HepG2 (cell line): ENCODE results near the gene C1QTNF1. TPM values are rescaled to one million over a fixed set of nuclear protein-coding genes. Genes with fewer than 3 reads are reported as not detected.

ENCODE experiments used
- ATAC-seq: fragments of 200-7000 bp; cut with Tn5 transposase; 3 replicates; pipeline ENCODE4 v1.9.1; 2020; ENCODE audit warnings: mild to moderate bottlenecking, moderate library complexity
- BruUV-seq: library from RNA; stranded (reverse); fragments of 400-500 nt; replicated peaks from 2 replicates; lab custom pipeline; 2021; lab: Mats Ljungman, UMichigan
- CTCF ChIA-PET: fragments of 300-600 bp; formaldehyde crosslinking; extraction: SDS; loops from one replicate; lab custom pipeline; 2021; ENCODE audit warnings: low total read pairs, inconsistent platforms, low intra/inter-chr PET ratio; lab: Yijun Ruan, JAX
- POLR2A ChIA-PET: fragments of 350-600 bp; sonication (Branson Sonifier 250); formaldehyde crosslinking; loops from one replicate; lab custom pipeline; 2020; ENCODE audit warnings: antibody characterized with exemption, inconsistent platforms; lab: Yijun Ruan, JAX
- DNase-seq: peaks from one replicate; pipeline ENCODE4 v3.0.0-alpha.2; 2015; ENCODE audit warnings: low spot score
- FAIRE-seq: peaks from 3 replicates; lab custom pipeline; 2011; peaks lifted over from hg19 to GRCh38; lab: Jason Lieb, UNC
- H2AFZ ChIP-seq: one replicate; pipeline ENCODE4 v1.6.1; 2011; ENCODE audit warnings: low read length, inconsistent platforms
- H3K27ac ChIP-seq: fragments of 300-600 bp; 3 replicates; pipeline ENCODE4 v1.8.0; 2011; ENCODE audit warnings: mixed run types, mild to moderate bottlenecking, mixed read lengths, low read length, inconsistent platforms; ENCODE audit not compliant: insufficient read depth; ENCODE audit errors: extremely low read length
- H3K27me3 ChIP-seq, 2 experiments: fragments of 200-600 bp in 1 of 2; 2 replicates in 1 of 2; 3 replicates in 1 of 2; pipeline versions ENCODE4 v1.6.0 to v1.8.0; 2011; ENCODE audit warnings: low read length in 2 of 2, mild to moderate bottlenecking in 2 of 2, moderate library complexity in 2 of 2, inconsistent platforms in 1 of 2; ENCODE audit not compliant: insufficient read depth in 2 of 2, control insufficient read depth in 1 of 2
- H3K36me3 ChIP-seq, 2 experiments: fragments of 200-600 bp in 1 of 2; replicated peaks in 1 of 2; 2 replicates in 1 of 2; 3 replicates in 1 of 2; pipeline versions ENCODE4 v1.5.1 to v1.8.0; 2011; ENCODE audit warnings: low read length in 2 of 2, inconsistent platforms in 1 of 2; ENCODE audit not compliant: insufficient read depth in 2 of 2, control insufficient read depth in 1 of 2
- H3K4me1 ChIP-seq: 2 replicates; pipeline ENCODE4 v1.5.1; 2012; ENCODE audit warnings: low read length, inconsistent platforms; ENCODE audit not compliant: insufficient read depth
- H3K4me2 ChIP-seq: 2 replicates; pipeline ENCODE4 v1.6.0; 2011; ENCODE audit warnings: low read depth, low read length, inconsistent platforms
- H3K4me3 ChIP-seq, 3 experiments: fragments of 200-600 bp in 1 of 3; sonication (generic), shearing (Covaris generic) in 1 of 3; replicated peaks in 1 of 3; 2 replicates each; pipeline ENCODE4 v1.5.1; 2011 to 2016; ENCODE audit warnings: low read length in 3 of 3, inconsistent platforms in 2 of 3, low read depth in 2 of 3, mild to moderate bottlenecking in 2 of 3, control low read depth in 1 of 3, mixed read lengths in 1 of 3; ENCODE audit not compliant: insufficient read depth in 1 of 3
- H3K79me2 ChIP-seq: one replicate; pipeline ENCODE4 v1.6.1; 2011; ENCODE audit warnings: low read length, inconsistent platforms; ENCODE audit not compliant: insufficient read depth
- H3K9ac ChIP-seq: 2 replicates; pipeline ENCODE4 v1.6.0; 2011; ENCODE audit warnings: mild to moderate bottlenecking, low read depth, low read length, inconsistent platforms; ENCODE audit not compliant: insufficient read depth
- H3K9me3 ChIP-seq: 2 replicates; pipeline ENCODE4 v1.5.1; 2012; ENCODE audit warnings: mild to moderate bottlenecking, low read length
- H4K20me1 ChIP-seq: 2 replicates; pipeline ENCODE4 v1.6.0; 2011; ENCODE audit warnings: inconsistent platforms, mild to moderate bottlenecking, low read length, moderate library complexity; ENCODE audit not compliant: insufficient read depth
- KLF11 ChIP-seq: IDR thresholded peaks from 2 replicates; pipeline ENCODE4 v1.6.1; 2016; ENCODE audit warnings: missing compliant biosample characterization
- TGIF2 ChIP-seq: IDR thresholded peaks from 2 replicates; pipeline ENCODE4 v1.6.1; 2016; ENCODE audit warnings: control low read depth, missing compliant biosample characterization
- ZC3H4 ChIP-seq: sonication (generic); formaldehyde crosslinking; IDR thresholded peaks from 2 replicates; pipeline ENCODE4 v1.4.0; 2020; ENCODE audit warnings: missing genetic modification reagents, borderline replicate concordance
- WGBS: methylation state at CpG from one replicate; pipeline ENCODE4 v1.1.6; 2017; ENCODE audit warnings: low lambda C conversion rate; 5-methylcytosine and 5-hydroxymethylcytosine counted together
- in situ Hi-C: cut with HindIII; loops from 2 replicates; pipeline ENCODE4 v1.10.0; 2017; ENCODE audit warnings: low pct_unique_long_range_greater_than_20kb; ENCODE audit not compliant: extremely low pct_ligation_motif_present
- intact Hi-C: fragments of 100-400 bp; cut with micrococcal nuclease; formaldehyde crosslinking; loops from one replicate; pipeline ENCODE4 v1.10.0; 2022; ENCODE audit not compliant: unreplicated experiment
- polyA plus RNA-seq, 8 experiments: library from polyadenylated mRNA; depleted of rRNA in 3 of 8; stranded (reverse) in 7 of 8; unstranded in 1 of 8; fragments of >200 nt; fragmentation: Illumina TruSeq in 4 of 8; extraction: Trizol in 4 of 8; gene quantifications; 2 replicates each; pipeline versions ENCODE4 v1.2.1 to v1.2.3, GENCODE V29; 2011 to 2016; ENCODE audit warnings: low read depth in 4 of 8, missing spikeins in 1 of 8, mixed read lengths in 1 of 8; ENCODE audit not compliant: insufficient read depth in 1 of 8
- total RNA-seq, 5 experiments: library from RNA; depleted of rRNA; stranded (reverse); fragments of >200 nt; fragmentation: Illumina TruSeq; extraction: Trizol; gene quantifications; 2 replicates each; pipeline ENCODE4 v1.2.3, GENCODE V29; 2016; ENCODE audit warnings: low read depth in 1 of 5
- TF ChIP-seq, protein P1 (sequence below): sonication (generic); formaldehyde crosslinking; IDR thresholded peaks from 2 replicates; pipeline ENCODE4 v1.4.0; 2020; ENCODE audit warnings: mild to moderate bottlenecking, missing genetic modification reagents
- TF ChIP-seq, protein P2 (sequence below): sonication (generic); formaldehyde crosslinking; IDR thresholded peaks from 2 replicates; pipeline ENCODE4 v1.4.0; 2020; ENCODE audit warnings: mild to moderate bottlenecking, missing genetic modification reagents
- TF ChIP-seq, protein P3 (sequence below): sonication (generic); formaldehyde crosslinking; IDR thresholded peaks from 2 replicates; pipeline ENCODE4 v1.5.1; 2020; ENCODE audit warnings: mild to moderate bottlenecking, missing genetic modification reagents

Gene C1QTNF1
- total and polyA plus RNA-seq, 2 of the 13 experiments (the other 11 are each of a cell fraction or from before 2014, with no cell fraction given) = 0.18 to 0.86 TPM

DNA sequence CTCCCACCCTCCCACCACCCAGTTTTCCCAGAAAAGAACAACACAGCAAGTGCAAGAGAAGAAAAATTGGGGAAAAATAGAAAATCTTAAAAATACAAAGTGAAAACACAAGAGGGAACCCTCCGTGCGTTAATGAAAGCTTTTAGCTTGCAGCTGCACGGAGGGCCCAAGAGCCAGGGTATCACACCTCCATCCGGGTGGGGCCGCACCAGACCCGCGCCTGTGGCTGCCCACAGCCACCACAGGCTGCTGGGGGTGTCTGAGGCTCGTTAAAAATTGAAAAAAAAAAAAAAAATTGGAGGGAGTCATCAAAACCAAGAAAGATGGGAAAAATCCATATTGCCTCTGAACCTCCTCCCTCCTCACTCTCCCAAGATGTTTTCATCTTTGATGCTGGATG, 69.3 kb downstream of the C1QTNF1 start (continued):
- TF ChIP-seq, protein P1, sequence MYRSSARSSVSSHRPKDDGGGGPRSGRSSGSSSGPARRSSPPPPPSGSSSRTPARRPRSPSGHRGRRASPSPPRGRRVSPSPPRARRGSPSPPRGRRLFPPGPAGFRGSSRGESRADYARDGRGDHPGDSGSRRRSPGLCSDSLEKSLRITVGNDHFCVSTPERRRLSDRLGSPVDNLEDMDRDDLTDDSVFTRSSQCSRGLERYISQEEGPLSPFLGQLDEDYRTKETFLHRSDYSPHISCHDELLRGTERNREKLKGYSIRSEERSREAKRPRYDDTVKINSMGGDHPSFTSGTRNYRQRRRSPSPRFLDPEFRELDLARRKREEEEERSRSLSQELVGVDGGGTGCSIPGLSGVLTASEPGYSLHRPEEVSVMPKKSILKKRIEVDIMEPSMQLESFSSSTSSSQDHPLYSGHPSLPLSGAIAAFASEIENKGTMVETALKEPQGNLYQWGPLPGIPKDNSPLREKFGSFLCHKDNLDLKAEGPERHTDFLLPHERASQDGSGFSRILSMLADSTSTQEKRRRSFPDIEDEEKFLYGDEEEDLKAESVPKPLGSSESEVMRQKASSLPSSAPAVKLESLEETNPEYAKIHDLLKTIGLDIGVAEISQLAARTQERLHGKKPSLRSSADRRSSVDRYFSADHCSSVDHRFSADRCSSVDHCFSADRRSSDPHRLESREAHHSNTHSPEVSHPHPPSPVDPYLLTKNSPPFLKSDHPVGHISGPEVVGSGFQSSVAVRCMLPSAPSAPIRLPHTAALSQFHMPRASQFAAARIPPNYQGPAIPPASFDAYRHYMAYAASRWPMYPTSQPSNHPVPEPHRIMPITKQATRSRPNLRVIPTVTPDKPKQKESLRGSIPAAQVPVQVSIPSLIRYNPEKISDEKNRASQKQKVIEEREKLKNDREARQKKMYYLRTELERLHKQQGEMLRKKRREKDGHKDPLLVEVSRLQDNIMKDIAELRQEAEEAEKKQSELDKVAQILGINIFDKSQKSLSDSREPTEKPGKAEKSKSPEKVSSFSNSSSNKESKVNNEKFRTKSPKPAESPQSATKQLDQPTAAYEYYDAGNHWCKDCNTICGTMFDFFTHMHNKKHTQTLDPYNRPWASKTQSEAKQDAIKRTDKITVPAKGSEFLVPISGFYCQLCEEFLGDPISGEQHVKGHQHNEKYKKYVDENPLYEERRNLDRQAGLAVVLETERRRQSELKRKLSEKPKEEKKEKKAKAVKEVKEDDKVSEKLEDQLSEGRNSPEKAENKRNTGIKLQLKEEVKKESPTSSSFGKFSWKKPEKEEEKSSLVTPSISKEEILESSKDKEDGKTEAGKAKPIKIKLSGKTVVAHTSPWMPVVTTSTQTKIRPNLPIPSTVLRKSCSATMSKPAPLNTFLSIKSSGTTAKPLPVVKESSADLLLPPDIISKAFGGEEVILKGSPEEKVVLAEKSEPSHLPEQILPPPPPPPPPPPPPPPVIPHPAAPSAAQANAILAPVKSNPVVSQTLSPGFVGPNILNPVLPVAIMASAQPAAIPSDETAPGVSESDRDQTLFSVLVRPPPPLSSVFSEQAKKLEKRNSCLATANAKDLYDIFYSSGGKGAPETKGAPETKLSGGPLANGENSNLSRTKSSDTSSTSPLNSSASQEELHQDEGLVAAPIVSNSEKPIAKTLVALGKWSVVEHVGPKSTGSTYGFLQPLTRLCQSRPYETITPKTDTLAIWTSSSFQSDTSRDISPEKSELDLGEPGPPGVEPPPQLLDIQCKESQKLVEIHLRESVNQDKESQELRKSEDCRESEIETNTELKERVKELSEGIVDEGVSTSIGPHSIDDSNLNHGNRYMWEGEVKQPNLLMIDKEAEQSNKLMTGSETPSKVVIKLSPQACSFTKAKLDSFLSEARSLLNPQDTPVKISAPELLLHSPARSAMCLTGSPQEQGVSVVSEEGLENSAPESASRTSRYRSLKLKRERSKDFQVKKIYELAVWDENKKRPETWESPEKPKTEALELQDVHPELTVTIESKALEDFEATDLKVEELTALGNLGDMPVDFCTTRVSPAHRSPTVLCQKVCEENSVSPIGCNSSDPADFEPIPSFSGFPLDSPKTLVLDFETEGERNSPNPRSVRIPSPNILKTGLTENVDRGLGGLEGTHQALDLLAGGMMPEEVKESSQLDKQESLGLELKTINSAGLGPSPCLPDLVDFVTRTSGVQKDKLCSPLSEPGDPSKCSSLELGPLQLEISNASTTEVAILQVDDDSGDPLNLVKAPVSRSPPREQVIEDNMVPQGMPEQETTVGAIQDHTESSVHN (CRISPR knock-in tag) = no peak
- TF ChIP-seq, all 625 proteins: peak for 0

DNA sequence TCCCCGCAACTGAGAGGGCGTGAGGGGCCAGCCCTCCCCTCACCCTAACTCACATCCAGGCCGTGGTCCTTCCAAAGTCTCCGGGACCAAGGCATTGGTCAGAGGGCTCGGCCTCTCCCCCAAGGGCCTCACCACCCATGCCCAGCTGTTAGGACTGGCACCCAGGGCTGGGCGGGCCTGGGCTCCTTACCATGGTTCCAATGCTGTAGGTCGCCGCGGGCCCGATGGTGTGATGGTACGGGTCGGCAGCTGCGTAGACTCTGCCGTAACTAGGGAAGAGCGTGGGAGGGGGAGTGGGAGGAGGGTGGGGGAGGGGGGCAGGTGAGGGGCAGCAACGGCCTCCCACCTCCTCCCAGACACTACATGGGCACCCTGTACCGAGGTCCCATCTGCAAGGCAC, 70.3 kb downstream of the C1QTNF1 start:
- ChIA-PET POLR2A (no interaction called here), CTCF (no interaction called here)
- no peak overlapping the region for H3K9ac ChIP-seq
- no TSS peak for BruUV-seq
- no peak overlapping the region for H3K4me3 ChIP-seq
- no peaks in the 10 kb centered on the region for H3K9me3 ChIP-seq
- H3K4me1 ChIP-seq = no peaks in the 10 kb centered on the region
- H3K27ac ChIP-seq = no peak overlapping the region
- FAIRE-seq = no peak
- no peak for TF ChIP-seq TGIF2 (CRISPR knock-in tag)
- no peak for TF ChIP-seq KLF11
- TF ChIP-seq, protein P2, sequence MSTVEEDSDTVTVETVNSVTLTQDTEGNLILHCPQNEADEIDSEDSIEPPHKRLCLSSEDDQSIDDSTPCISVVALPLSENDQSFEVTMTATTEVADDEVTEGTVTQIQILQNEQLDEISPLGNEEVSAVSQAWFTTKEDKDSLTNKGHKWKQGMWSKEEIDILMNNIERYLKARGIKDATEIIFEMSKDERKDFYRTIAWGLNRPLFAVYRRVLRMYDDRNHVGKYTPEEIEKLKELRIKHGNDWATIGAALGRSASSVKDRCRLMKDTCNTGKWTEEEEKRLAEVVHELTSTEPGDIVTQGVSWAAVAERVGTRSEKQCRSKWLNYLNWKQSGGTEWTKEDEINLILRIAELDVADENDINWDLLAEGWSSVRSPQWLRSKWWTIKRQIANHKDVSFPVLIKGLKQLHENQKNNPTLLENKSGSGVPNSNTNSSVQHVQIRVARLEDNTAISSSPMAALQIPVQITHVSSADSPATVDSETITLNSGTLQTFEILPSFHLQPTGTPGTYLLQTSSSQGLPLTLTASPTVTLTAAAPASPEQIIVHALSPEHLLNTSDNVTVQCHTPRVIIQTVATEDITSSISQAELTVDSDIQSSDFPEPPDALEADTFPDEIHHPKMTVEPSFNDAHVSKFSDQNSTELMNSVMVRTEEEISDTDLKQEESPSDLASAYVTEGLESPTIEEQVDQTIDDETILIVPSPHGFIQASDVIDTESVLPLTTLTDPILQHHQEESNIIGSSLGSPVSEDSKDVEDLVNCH (CRISPR knock-in tag) = no peak
- TF ChIP-seq, protein P3, sequence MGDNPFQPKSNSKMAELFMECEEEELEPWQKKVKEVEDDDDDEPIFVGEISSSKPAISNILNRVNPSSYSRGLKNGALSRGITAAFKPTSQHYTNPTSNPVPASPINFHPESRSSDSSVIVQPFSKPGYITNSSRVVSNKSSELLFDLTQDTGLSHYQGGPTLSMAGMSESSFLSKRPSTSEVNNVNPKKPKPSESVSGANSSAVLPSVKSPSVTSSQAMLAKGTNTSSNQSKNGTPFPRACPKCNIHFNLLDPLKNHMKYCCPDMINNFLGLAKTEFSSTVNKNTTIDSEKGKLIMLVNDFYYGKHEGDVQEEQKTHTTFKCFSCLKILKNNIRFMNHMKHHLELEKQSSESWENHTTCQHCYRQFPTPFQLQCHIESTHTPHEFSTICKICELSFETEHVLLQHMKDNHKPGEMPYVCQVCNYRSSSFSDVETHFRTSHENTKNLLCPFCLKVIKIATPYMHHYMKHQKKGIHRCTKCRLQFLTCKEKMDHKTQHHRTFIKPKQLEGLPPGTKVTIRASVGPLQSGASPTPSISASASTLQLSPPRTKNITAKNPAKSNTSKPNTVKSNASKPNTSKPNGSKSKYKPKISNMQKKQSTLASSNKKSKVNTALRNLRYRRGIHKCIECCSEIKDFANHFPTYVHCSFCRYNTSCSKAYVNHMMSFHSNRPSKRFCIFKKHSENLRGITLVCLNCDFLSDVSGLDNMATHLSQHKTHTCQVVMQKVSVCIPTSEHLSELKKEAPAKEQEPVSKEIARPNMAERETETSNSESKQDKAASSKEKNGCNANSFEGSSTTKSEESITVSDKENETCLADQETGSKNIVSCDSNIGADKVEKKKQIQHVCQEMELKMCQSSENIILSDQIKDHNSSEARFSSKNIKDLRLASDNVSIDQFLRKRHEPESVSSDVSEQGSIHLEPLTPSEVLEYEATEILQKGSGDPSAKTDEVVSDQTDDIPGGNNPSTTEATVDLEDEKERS = no peak
- no peak for TF ChIP-seq ZC3H4 (CRISPR knock-in tag)
- peaks cover 5% of the 10 kb centered on the region; the same call in 1 of the 2 replicates for H4K20me1 ChIP-seq
- no peaks in the 10 kb centered on the region for H3K36me3 ChIP-seq
- intact Hi-C loops = no loop called here
- WGBS = 15% methylated on average over 13 of the region's 17 CpGs
- H3K4me2 ChIP-seq = no peak overlapping the region
- in situ Hi-C loops = no loop called here
- no peaks in the 10 kb centered on the region for H3K79me2 ChIP-seq
- no peak overlapping the region for H2AFZ ChIP-seq
- DNase-seq = no peak
- no peak for ATAC-seq
- H3K27me3 ChIP-seq = peaks cover 42 to 85% of the 10 kb centered on the region in 2 experiments
